Uterus (tissue), 4 donors: ENCODE data around the gene DPEP2. TPM values are rescaled to one million over a fixed set of nuclear protein-coding genes. Genes with fewer than 3 reads are reported as not detected.
"Not testable (repeated sequence)": the region's sequence is repeated elsewhere in the genome, so short reads cannot be mapped to it uniquely, and the experiment has no call there.

ENCODE experiments used
- DNase-seq, 2 donors: peaks; one replicate each; pipeline ENCODE4 v3.0.0-alpha.2; 2019 to 2020
- H3K27ac ChIP-seq, 2 donors: fragments of 200-600 bp; sonication (generic); 1 replicate in 1 of 2; 2 replicates in 1 of 2; pipeline ENCODE4 v1.5.1; 2016 to 2018
- H3K27me3 ChIP-seq, 2 donors: fragments of 200-600 bp; sonication (generic); one replicate each; pipeline ENCODE4 v1.5.1; 2018 to 2019; ENCODE audit warnings: control low read depth in 1 of 2
- H3K36me3 ChIP-seq, 2 donors: fragments of 200-600 bp; sonication (generic); one replicate each; pipeline ENCODE4 v1.5.1; 2019; ENCODE audit warnings: control low read depth in 1 of 2
- H3K4me1 ChIP-seq, 2 donors: fragments of 200-600 bp; sonication (generic); one replicate each; pipeline ENCODE4 v1.5.1; 2018 to 2019; ENCODE audit warnings: control low read depth in 1 of 2
- H3K4me3 ChIP-seq, 2 donors: fragments of 200-600 bp; sonication (generic); 1 replicate in 1 of 2; 2 replicates in 1 of 2; pipeline ENCODE4 v1.5.1; 2018 to 2019; ENCODE audit warnings: mild to moderate bottlenecking in 1 of 2
- H3K9me3 ChIP-seq, 2 donors: fragments of 200-600 bp; sonication (generic); one replicate each; pipeline ENCODE4 v1.5.1; 2019; ENCODE audit warnings: control low read depth in 1 of 2
- CTCF ChIP-seq, 4 experiments: fragments of 200-600 bp in 2 of 4; fragments of 450-650 bp in 2 of 4; sonication (generic) in 2 of 4; IDR thresholded peaks; one replicate each; pipeline ENCODE4 v1.5.1; 2016 to 2019; ENCODE audit warnings: antibody characterized with exemption in 4 of 4, mild to moderate bottlenecking in 2 of 4, moderate library complexity in 1 of 4
- POLR2A ChIP-seq, 2 donors: fragments of 450-650 bp; IDR thresholded peaks; one replicate each; pipeline ENCODE4 v1.6.1; 2016; ENCODE audit warnings: antibody characterized with exemption in 2 of 2, mild to moderate bottlenecking in 1 of 2, moderate library complexity in 1 of 2
- intact Hi-C: fragments of 100-400 bp; cut with DNase I; formaldehyde crosslinking; loops from one replicate; pipeline ENCODE4 v1.15.1; 2023; ENCODE audit warnings: low total_unique reads
- total RNA-seq, 4 donors: library from RNA; depleted of rRNA in 3 of 4; stranded (reverse); fragments of >200 nt in 3 of 4; gene quantifications; one replicate each; pipeline versions ENCODE4 v1.1.0 to v1.2.4, GENCODE V29; 2014 to 2023
- donor health status: DM: yes; HTN: yes; CAD: no.

The DPEP2 gene
- total RNA-seq, 4 donors from 2014 or later = 0.77 to 2.3 (median 0.83) TPM; not detected in 1

GRCh38 chr16:67977469-67978227 is 21.6 kb downstream of the DPEP2 start:
- no peaks in the 10 kb centered on the region for H3K36me3 ChIP-seq
- no peaks in the 10 kb centered on the region for H3K4me1 ChIP-seq
- DNase-seq = no peak
- intact Hi-C loops = no loop called here
- no peak overlapping the region for H3K27ac ChIP-seq
- H3K9me3 ChIP-seq = no peaks in the 10 kb centered on the region
- H3K27me3 ChIP-seq = no peaks in the 10 kb centered on the region
- H3K4me3 ChIP-seq = no peak overlapping the region
- no peak for TF ChIP-seq POLR2A (IDR thresholded peaks at IDR 0.05)
- TF ChIP-seq CTCF (IDR thresholded peaks at IDR 0.05) = no peak

GRCh38 chr16:67977005-67977404 is 22.3 kb downstream of the DPEP2 start:
- intact Hi-C loops = no loop called here
- Histone ChIP-seq H3K27ac (no peak overlapping the region), H3K36me3 (no peaks in the 10 kb centered on the region), H3K9me3 (no peaks in the 10 kb centered on the region), H3K4me3 (no peak overlapping the region), H3K27me3 (no peaks in the 10 kb centered on the region), H3K4me1 (no peaks in the 10 kb centered on the region)
- no peak for TF ChIP-seq CTCF (IDR thresholded peaks at IDR 0.05)
- no peak for TF ChIP-seq POLR2A (IDR thresholded peaks at IDR 0.05)
- no peak for DNase-seq

- TF ChIP-seq CTCF (IDR thresholded peaks at IDR 0.05) = no peak
- no peak for TF ChIP-seq POLR2A (IDR thresholded peaks at IDR 0.05)
- Histone ChIP-seq H3K36me3 (no peaks in the 10 kb centered on the region), H3K4me1 (no peaks in the 10 kb centered on the region), H3K27me3 (no peaks in the 10 kb centered on the region), H3K4me3 (no peak overlapping the region), H3K9me3 (no peaks in the 10 kb centered on the region), H3K27ac (no peak overlapping the region)
- intact Hi-C loops = no loop called here
- DNase-seq = no peak
These were observed 23.1 kb downstream of the DPEP2 start for GRCh38 chr16:67976205-67976604.

GRCh38 chr16:67975321-67976105 is 23.8 kb downstream of the DPEP2 start:
- no peaks in the 10 kb centered on the region for H3K4me1 ChIP-seq
- no peaks in the 10 kb centered on the region for H3K36me3 ChIP-seq
- no peak overlapping the region for H3K4me3 ChIP-seq
- intact Hi-C loops = no loop called here
- TF ChIP-seq POLR2A (IDR thresholded peaks at IDR 0.05) (no peak), CTCF (IDR thresholded peaks at IDR 0.05) (no peak)
- H3K27ac ChIP-seq = no peak overlapping the region
- no peak for DNase-seq
- no peaks in the 10 kb centered on the region for H3K9me3 ChIP-seq
- H3K27me3 ChIP-seq = no peaks in the 10 kb centered on the region

- H3K9me3 ChIP-seq, H3K4me3 ChIP-seq, DNase-seq, intact Hi-C loops, H3K36me3 ChIP-seq, H3K27me3 ChIP-seq, H3K4me1 ChIP-seq, H3K27ac ChIP-seq: not testable (repeated sequence)
These were observed 27.0 kb downstream of the DPEP2 start for GRCh38 chr16:67972285-67972684.
